ENCODE data around the gene EDN2.

The EDN2 gene

DNA sequence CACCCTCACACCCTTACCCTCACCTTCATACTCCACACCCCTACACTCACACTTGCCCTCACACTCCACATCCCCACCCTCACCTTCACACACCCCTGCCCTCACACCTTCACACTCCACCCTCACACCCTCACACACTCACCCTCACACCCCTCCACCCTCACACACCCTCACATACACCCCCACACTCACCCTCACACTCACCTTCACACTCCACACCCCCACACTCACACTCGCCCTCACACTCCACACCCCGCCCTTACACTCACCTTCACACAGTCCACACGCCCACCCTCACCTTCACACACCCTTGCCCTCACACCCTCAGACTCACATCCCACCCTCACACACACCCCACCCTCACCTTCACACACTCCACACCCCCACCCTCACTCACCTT, 43.6 kb upstream of the EDN2 start (continued):
- TF ChIP-seq, protein P1, sequence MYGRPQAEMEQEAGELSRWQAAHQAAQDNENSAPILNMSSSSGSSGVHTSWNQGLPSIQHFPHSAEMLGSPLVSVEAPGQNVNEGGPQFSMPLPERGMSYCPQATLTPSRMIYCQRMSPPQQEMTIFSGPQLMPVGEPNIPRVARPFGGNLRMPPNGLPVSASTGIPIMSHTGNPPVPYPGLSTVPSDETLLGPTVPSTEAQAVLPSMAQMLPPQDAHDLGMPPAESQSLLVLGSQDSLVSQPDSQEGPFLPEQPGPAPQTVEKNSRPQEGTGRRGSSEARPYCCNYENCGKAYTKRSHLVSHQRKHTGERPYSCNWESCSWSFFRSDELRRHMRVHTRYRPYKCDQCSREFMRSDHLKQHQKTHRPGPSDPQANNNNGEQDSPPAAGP (tag by site-specific recombination; IDR thresholded peaks at IDR 0.05): no peak
- TF ChIP-seq, protein P2, sequence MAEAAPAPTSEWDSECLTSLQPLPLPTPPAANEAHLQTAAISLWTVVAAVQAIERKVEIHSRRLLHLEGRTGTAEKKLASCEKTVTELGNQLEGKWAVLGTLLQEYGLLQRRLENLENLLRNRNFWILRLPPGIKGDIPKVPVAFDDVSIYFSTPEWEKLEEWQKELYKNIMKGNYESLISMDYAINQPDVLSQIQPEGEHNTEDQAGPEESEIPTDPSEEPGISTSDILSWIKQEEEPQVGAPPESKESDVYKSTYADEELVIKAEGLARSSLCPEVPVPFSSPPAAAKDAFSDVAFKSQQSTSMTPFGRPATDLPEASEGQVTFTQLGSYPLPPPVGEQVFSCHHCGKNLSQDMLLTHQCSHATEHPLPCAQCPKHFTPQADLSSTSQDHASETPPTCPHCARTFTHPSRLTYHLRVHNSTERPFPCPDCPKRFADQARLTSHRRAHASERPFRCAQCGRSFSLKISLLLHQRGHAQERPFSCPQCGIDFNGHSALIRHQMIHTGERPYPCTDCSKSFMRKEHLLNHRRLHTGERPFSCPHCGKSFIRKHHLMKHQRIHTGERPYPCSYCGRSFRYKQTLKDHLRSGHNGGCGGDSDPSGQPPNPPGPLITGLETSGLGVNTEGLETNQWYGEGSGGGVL (tag by site-specific recombination; IDR thresholded peaks at IDR 0.05): no peak
- TF ChIP-seq, protein P3, sequence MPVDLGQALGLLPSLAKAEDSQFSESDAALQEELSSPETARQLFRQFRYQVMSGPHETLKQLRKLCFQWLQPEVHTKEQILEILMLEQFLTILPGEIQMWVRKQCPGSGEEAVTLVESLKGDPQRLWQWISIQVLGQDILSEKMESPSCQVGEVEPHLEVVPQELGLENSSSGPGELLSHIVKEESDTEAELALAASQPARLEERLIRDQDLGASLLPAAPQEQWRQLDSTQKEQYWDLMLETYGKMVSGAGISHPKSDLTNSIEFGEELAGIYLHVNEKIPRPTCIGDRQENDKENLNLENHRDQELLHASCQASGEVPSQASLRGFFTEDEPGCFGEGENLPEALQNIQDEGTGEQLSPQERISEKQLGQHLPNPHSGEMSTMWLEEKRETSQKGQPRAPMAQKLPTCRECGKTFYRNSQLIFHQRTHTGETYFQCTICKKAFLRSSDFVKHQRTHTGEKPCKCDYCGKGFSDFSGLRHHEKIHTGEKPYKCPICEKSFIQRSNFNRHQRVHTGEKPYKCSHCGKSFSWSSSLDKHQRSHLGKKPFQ (tag by site-specific recombination; IDR thresholded peaks at IDR 0.05): 0 out of 2 replicates have a peak, but pooled peaks have one; percentile 86
- TF ChIP-seq MYNN (tag by site-specific recombination; IDR thresholded peaks at IDR 0.05; ENCODE audit: borderline replicate concordance) (no peak), ZNF776 (tag by site-specific recombination; IDR thresholded peaks at IDR 0.05; ENCODE audit: borderline replicate concordance) (no peak), ZNF707 (tag by site-specific recombination; IDR thresholded peaks at IDR 0.05) (no peak), ZNF768 (tag by site-specific recombination; IDR thresholded peaks at IDR 0.05) (no peak), ZNF785 (tag by site-specific recombination; IDR thresholded peaks at IDR 0.05) (0 out of 2 replicates have a peak, but pooled peaks have one; percentile 21), RBAK (tag by site-specific recombination; IDR thresholded peaks at IDR 0.05) (no peak), ZBTB48 (tag by site-specific recombination; IDR thresholded peaks at IDR 0.05) (no peak), ZNF133 (tag by site-specific recombination; IDR thresholded peaks at IDR 0.05) (0 out of 2 replicates have a peak, but pooled peaks have one; percentile 5)
- TF ChIP-seq, protein P4, sequence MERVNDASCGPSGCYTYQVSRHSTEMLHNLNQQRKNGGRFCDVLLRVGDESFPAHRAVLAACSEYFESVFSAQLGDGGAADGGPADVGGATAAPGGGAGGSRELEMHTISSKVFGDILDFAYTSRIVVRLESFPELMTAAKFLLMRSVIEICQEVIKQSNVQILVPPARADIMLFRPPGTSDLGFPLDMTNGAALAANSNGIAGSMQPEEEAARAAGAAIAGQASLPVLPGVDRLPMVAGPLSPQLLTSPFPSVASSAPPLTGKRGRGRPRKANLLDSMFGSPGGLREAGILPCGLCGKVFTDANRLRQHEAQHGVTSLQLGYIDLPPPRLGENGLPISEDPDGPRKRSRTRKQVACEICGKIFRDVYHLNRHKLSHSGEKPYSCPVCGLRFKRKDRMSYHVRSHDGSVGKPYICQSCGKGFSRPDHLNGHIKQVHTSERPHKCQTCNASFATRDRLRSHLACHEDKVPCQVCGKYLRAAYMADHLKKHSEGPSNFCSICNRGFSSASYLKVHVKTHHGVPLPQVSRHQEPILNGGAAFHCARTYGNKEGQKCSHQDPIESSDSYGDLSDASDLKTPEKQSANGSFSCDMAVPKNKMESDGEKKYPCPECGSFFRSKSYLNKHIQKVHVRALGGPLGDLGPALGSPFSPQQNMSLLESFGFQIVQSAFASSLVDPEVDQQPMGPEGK (tag by site-specific recombination; IDR thresholded peaks at IDR 0.05): 0 out of 2 replicates have a peak, but pooled peaks have one; percentile 8

DNA sequence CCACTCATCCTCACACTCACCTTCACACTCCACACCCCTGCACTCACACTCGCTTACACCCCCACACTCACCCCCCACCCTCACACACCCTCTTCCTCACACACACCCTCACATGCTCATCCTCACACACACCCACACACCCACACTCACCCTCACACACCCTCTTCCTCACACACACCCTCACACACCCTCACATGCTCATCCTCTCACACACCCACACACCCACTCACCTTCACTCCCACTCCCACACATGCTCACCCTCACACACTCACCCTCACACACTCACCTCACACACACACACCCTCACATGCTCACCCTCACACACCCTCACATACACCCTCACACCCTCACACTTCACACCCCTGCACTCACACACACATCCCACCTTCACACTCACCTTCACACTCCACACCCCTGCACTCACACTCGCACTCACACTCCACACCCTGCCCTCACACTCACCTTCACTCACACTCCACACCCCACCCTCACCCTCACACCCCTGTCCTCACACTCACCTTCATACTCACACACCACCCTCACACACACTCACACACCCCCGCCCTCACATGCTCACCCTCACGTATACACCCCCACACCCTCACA, 42.6 kb upstream of the EDN2 start:
- Histone ChIP-seq H3K9me3 (ENCODE audit: control insufficient read depth, insufficient read depth, low read depth, low read length) (no peaks in the 10 kb centered on the region), H3K4me3 (ENCODE audit: low read depth, low read length) (no peak overlapping the region), H3K27ac (ENCODE audit: extremely low read depth, low read depth, low read length) (no peak overlapping the region), H3K36me3 (ENCODE audit: control insufficient read depth in 2 of 2, insufficient read depth in 1 of 2, low read length in 2 of 2) (no peaks in the 10 kb centered on the region), H3K4me1 (ENCODE audit: control insufficient read depth, insufficient read depth, low read length) (no peaks in the 10 kb centered on the region)
- ChIA-PET POLR2A (no interaction called here), CTCF (no interaction called here)
- no peak for TF ChIP-seq ZNF248 (tag by site-specific recombination; IDR thresholded peaks at IDR 0.05)
- TF ChIP-seq ZNF558 (tag by site-specific recombination; IDR thresholded peaks at IDR 0.05): no peak
- TF ChIP-seq ZSCAN30 (tag by site-specific recombination; IDR thresholded peaks at IDR 0.05): no peak
- TF ChIP-seq, protein P5, sequence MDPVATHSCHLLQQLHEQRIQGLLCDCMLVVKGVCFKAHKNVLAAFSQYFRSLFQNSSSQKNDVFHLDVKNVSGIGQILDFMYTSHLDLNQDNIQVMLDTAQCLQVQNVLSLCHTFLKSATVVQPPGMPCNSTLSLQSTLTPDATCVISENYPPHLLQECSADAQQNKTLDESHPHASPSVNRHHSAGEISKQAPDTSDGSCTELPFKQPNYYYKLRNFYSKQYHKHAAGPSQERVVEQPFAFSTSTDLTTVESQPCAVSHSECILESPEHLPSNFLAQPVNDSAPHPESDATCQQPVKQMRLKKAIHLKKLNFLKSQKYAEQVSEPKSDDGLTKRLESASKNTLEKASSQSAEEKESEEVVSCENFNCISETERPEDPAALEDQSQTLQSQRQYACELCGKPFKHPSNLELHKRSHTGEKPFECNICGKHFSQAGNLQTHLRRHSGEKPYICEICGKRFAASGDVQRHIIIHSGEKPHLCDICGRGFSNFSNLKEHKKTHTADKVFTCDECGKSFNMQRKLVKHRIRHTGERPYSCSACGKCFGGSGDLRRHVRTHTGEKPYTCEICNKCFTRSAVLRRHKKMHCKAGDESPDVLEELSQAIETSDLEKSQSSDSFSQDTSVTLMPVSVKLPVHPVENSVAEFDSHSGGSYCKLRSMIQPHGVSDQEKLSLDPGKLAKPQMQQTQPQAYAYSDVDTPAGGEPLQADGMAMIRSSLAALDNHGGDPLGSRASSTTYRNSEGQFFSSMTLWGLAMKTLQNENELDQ (tag by site-specific recombination; IDR thresholded peaks at IDR 0.05; ENCODE audit: low read depth): no peak
- no peak for TF ChIP-seq ZNF585B (tag by site-specific recombination; IDR thresholded peaks at IDR 0.05)
- TF ChIP-seq HOXD13 (CRISPR knock-in tag; IDR thresholded peaks at IDR 0.05; ENCODE audit: borderline replicate concordance): no peak
- peak; percentile 59; the same call in 1 of the 2 replicates for TF ChIP-seq KLF1 (tag by site-specific recombination; IDR thresholded peaks at IDR 0.05)
- no peak for TF ChIP-seq ZNF211 (tag by site-specific recombination; IDR thresholded peaks at IDR 0.05; ENCODE audit: low read depth)
- no peak for TF ChIP-seq ZNF664 (tag by site-specific recombination; IDR thresholded peaks at IDR 0.05)
- no peak for TF ChIP-seq ZNF473 (tag by site-specific recombination; IDR thresholded peaks at IDR 0.05)
- TF ChIP-seq SALL2 (tag by site-specific recombination; IDR thresholded peaks at IDR 0.05; ENCODE audit: borderline replicate concordance): no peak
- TF ChIP-seq, protein P6, sequence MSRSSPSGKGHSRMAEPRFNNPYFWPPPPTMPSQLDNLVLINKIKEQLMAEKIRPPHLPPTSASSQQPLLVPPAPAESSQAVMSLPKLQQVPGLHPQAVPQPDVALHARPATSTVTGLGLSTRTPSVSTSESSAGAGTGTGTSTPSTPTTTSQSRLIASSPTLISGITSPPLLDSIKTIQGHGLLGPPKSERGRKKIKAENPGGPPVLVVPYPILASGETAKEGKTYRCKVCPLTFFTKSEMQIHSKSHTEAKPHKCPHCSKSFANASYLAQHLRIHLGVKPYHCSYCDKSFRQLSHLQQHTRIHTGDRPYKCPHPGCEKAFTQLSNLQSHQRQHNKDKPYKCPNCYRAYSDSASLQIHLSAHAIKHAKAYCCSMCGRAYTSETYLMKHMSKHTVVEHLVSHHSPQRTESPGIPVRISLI (tag by site-specific recombination; IDR thresholded peaks at IDR 0.05): no peak
- TF ChIP-seq, protein P7, sequence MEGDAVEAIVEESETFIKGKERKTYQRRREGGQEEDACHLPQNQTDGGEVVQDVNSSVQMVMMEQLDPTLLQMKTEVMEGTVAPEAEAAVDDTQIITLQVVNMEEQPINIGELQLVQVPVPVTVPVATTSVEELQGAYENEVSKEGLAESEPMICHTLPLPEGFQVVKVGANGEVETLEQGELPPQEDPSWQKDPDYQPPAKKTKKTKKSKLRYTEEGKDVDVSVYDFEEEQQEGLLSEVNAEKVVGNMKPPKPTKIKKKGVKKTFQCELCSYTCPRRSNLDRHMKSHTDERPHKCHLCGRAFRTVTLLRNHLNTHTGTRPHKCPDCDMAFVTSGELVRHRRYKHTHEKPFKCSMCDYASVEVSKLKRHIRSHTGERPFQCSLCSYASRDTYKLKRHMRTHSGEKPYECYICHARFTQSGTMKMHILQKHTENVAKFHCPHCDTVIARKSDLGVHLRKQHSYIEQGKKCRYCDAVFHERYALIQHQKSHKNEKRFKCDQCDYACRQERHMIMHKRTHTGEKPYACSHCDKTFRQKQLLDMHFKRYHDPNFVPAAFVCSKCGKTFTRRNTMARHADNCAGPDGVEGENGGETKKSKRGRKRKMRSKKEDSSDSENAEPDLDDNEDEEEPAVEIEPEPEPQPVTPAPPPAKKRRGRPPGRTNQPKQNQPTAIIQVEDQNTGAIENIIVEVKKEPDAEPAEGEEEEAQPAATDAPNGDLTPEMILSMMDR (tag by site-specific recombination; IDR thresholded peaks at IDR 0.05): no peak

Measured in HEK293 (cell line).